ENCODE data around the gene CR2. TPM values are rescaled to one million over a fixed set of nuclear protein-coding genes. Genes with fewer than 3 reads are reported as not detected.
A peak's percentile ranks its signal among the peaks of the same experiment; 100 is the strongest.
"Not testable (repeated sequence)": the region's sequence is repeated elsewhere in the genome, so short reads cannot be mapped to it uniquely, and the experiment has no call there.

CR2 gene
- total RNA-seq, 1 donor from 2014 or later = 34.1 TPM

- peaks cover 92% of the 10 kb centered on the region for H3K4me1 Mint-ChIP-seq
- H3K27me3 Mint-ChIP-seq = no peaks in the 10 kb centered on the region
- H3K4me3 Mint-ChIP-seq = no peak overlapping the region
- H3K9me3 Mint-ChIP-seq = no peaks in the 10 kb centered on the region
- intact Hi-C loops (cut with micrococcal nuclease) = no loop called here
- no peak for DNase-seq
- POLR2A ChIA-PET = interaction anchor here (1.1 to 1.6 kb wide), 5 partner anchors 8 to 25 kb away, joined by 3 to 8 read pairs (median 5); partner anchors contain the start of gene CR2
- TF ChIP-seq CTCF (IDR thresholded peaks at IDR 0.05) = no peak
- ATAC-seq (ENCODE audit: low read depth) = no peak
- H3K36me3 Mint-ChIP-seq (ENCODE audit: low read depth) = no peaks in the 10 kb centered on the region
- peak overlapping the region; percentile 48 for H3K27ac Mint-ChIP-seq
- CTCF ChIA-PET = interaction anchor here (1.6 to 3.9 kb wide), 2 partner anchors 11 to 23 kb away, joined by 5 to 14 read pairs; no protein-coding TSS in a partner anchor
Measured at GRCh38 chr1:207428783-207429182, 25.3 kb upstream of the CR2 start.

- Mint-ChIP-seq H3K4me3 (peak overlapping the region; percentile 15), H3K27me3 (no peaks in the 10 kb centered on the region), H3K27ac (peak overlapping the region; percentile 74), H3K4me1 (peaks cover 87% of the 10 kb centered on the region), H3K9me3 (no peaks in the 10 kb centered on the region), H3K36me3 (ENCODE audit: low read depth) (no peaks in the 10 kb centered on the region)
- CTCF ChIA-PET = interaction anchor here (3.9 kb wide), 1 partner anchor 25 kb away, joined by 14 read pairs; no protein-coding TSS in a partner anchor
- intact Hi-C loops (cut with micrococcal nuclease) = loop anchor here (1.0 to 2.0 kb wide), 3 partner anchors 15 to 24 kb away; partner anchors contain the start of gene CR2
- POLR2A ChIA-PET = interaction anchor here (0.7 to 3.5 kb wide), 9 partner anchors 9 to 109 kb away, joined by 4 to 39 read pairs (median 7); partner anchors contain the start of genes CD55, CR1 and CR2
- TF ChIP-seq CTCF (IDR thresholded peaks at IDR 0.05) = no peak
- DNase-seq (no peak), ATAC-seq (ENCODE audit: low read depth) (peak; percentile 19)
Measured at GRCh38 chr1:207429963-207430362, 24.2 kb upstream of the CR2 start.

- H3K4me1 Mint-ChIP-seq = peaks cover 81% of the 10 kb centered on the region
- ATAC-seq (ENCODE audit: low read depth) = peak; percentile 63
- peak overlapping the region; percentile 41 for H3K4me3 Mint-ChIP-seq
- peak overlapping the region; percentile 56 for H3K27ac Mint-ChIP-seq
- TF ChIP-seq CTCF (IDR thresholded peaks at IDR 0.05) = no peak
- ChIA-PET CTCF (interaction anchor here (1.0 to 3.9 kb wide), 4 partner anchors 9 to 25 kb away, joined by 3 to 22 read pairs (median 10); partner anchors contain the start of gene CR2), POLR2A (interaction anchor here (0.6 to 3.5 kb wide), 9 partner anchors 13 to 109 kb away, joined by 3 to 39 read pairs (median 8); partner anchors contain the start of genes CD55, CR1 and CR2)
- no peaks in the 10 kb centered on the region for H3K27me3 Mint-ChIP-seq
- intact Hi-C loops (cut with micrococcal nuclease) = loop anchor here (1.0 to 2.0 kb wide), 4 partner anchors 7 to 24 kb away; partner anchors contain the start of gene CR2
- no peak for DNase-seq
- H3K9me3 Mint-ChIP-seq = no peaks in the 10 kb centered on the region
- no peaks in the 10 kb centered on the region for H3K36me3 Mint-ChIP-seq (ENCODE audit: low read depth)
Measured at GRCh38 chr1:207430602-207431001, 23.5 kb upstream of the CR2 start.

GRCh38 chr1:207431508-207431907 is 22.6 kb upstream of the CR2 start:
- POLR2A ChIA-PET = interaction anchor here (0.8 to 3.5 kb wide), 10 partner anchors 14 to 379 kb away, joined by 3 to 39 read pairs (median 8); partner anchors contain the start of genes CD55, CR1, CR2 and PFKFB2
- no peaks in the 10 kb centered on the region for H3K9me3 Mint-ChIP-seq
- H3K36me3 Mint-ChIP-seq (ENCODE audit: low read depth) = no peaks in the 10 kb centered on the region
- CTCF ChIA-PET = interaction anchor here (0.8 to 2.2 kb wide), 5 partner anchors 10 to 68 kb away, joined by 3 to 22 read pairs (median 5); partner anchors contain the start of gene CR2
- H3K27me3 Mint-ChIP-seq = no peaks in the 10 kb centered on the region
- intact Hi-C loops (cut with micrococcal nuclease) = loop anchor here (1.0 to 2.0 kb wide), 2 partner anchors 8 to 13 kb away; no protein-coding TSS in a partner anchor
- H3K4me1 Mint-ChIP-seq = peaks cover 79% of the 10 kb centered on the region
- TF ChIP-seq CTCF (IDR thresholded peaks at IDR 0.05) = no peak
- peak overlapping the region; percentile 71 for H3K27ac Mint-ChIP-seq
- DNase-seq (no peak), ATAC-seq (ENCODE audit: low read depth) (peak; percentile 54)
- H3K4me3 Mint-ChIP-seq = peak overlapping the region; percentile 69

- Mint-ChIP-seq H3K4me1 (peaks cover 70% of the 10 kb centered on the region), H3K9me3 (no peaks in the 10 kb centered on the region), H3K4me3 (no peak overlapping the region), H3K27me3 (no peaks in the 10 kb centered on the region), H3K27ac (no peak overlapping the region), H3K36me3 (ENCODE audit: low read depth) (no peaks in the 10 kb centered on the region)
- ChIA-PET CTCF (interaction anchor here (1.1 kb wide), 1 partner anchor 29 kb away, joined by 3 read pairs; no protein-coding TSS in a partner anchor), POLR2A (interaction anchor here (0.8 to 1.5 kb wide), 3 partner anchors 16 to 20 kb away, joined by 3 to 10 read pairs (median 5); partner anchors contain the start of gene CR2)
- no peak for ATAC-seq (ENCODE audit: low read depth)
- intact Hi-C loops (cut with micrococcal nuclease) = no loop called here
- no peak for TF ChIP-seq CTCF (IDR thresholded peaks at IDR 0.05)
- no peak for DNase-seq
Measured at GRCh38 chr1:207433435-207433834, 20.7 kb upstream of the CR2 start.

GRCh38 chr1:207436746-207437145 is 17.4 kb upstream of the CR2 start:
- CTCF ChIA-PET = interaction anchor here (1.6 kb wide), 1 partner anchor 31 kb away, joined by 3 read pairs; no protein-coding TSS in a partner anchor
- POLR2A ChIA-PET; H3K27ac Mint-ChIP-seq; H3K4me3 Mint-ChIP-seq; H3K27me3 Mint-ChIP-seq; ATAC-seq (ENCODE audit: low read depth); H3K9me3 Mint-ChIP-seq; DNase-seq; intact Hi-C loops (cut with micrococcal nuclease); H3K36me3 Mint-ChIP-seq (ENCODE audit: low read depth): not testable (repeated sequence)
- H3K4me1 Mint-ChIP-seq = peaks cover 44% of the 10 kb centered on the region

All from activated B cell treated with CpG ODN at 0.5 μM for 24 hours (primary cell).